HG03558 (cell line): ENCODE results near the gene ITSN1.
"Not testable (repeated sequence)": the region's sequence is repeated elsewhere in the genome, so short reads cannot be mapped to it uniquely, and the experiment has no call there.

ENCODE experiments used
- ATAC-seq: cut with Tn5 transposase; IDR thresholded peaks from one replicate; pipeline ENCODE4 v1.9.1; 2021; ENCODE audit warnings: moderate number of reproducible peaks; ENCODE audit not compliant: unreplicated experiment; ENCODE audit errors: extremely low read depth

ITSN1 gene

DNA sequence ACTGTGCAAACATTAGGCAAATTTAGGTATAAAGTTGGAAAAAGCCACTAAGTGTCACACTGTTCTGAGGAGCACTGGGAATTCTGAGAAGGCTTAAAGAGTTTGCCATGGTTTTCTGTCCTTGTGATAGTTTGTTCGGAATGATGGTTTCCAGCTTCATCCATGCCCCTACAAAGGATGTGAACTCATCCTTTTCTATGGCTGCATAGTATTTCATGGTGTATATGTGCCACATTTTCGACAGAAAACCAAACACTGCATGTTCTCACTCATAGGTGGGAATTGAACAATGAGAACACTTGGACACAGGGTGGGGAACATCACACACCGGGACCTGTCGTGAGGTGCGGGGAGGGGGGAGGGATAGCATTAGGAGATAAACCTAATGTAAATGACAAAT, 34.4 kb downstream of the ITSN1 start:
- not testable (repeated sequence) for ATAC-seq

DNA sequence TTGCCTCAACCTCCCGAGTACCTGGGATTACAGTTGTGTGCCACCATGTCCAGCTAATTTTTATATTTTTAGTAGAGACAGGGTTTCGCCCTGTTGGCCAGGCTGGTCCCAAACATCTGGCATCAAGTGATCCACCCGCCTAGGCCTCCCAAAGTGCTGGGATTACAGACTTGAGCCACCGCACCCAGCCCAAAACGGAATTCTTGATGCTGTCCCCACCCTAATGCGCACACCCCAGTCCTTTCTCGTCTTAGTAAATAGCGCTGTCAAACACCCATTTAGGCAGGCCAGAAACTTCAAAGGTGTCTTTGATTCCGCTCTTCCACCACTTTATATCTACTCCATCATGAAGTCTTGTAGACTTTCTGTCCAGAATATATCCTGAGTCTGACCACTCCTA, 35.1 kb downstream of the ITSN1 start:
- ATAC-seq, result no peak

DNA sequence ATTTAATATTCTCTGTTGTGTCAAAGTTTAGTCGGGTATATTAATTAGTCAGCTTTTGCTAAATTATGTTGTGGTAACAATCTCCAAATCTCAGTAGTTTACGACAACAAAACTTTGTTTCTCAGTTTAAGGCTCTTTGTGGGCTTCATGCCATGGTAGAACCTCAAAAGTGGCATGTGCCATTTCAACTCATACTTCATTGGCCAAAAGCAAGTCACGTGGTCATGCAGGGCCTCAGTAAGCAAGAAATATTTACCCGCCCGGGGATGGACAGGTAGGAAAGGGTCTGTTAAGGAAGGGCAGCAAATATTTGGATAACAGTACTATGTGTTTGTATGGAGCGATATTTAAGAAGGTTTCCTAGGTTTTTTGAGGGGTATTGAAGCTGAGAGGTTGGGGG, 38.6 kb downstream of the ITSN1 start:
- no peak for ATAC-seq

DNA sequence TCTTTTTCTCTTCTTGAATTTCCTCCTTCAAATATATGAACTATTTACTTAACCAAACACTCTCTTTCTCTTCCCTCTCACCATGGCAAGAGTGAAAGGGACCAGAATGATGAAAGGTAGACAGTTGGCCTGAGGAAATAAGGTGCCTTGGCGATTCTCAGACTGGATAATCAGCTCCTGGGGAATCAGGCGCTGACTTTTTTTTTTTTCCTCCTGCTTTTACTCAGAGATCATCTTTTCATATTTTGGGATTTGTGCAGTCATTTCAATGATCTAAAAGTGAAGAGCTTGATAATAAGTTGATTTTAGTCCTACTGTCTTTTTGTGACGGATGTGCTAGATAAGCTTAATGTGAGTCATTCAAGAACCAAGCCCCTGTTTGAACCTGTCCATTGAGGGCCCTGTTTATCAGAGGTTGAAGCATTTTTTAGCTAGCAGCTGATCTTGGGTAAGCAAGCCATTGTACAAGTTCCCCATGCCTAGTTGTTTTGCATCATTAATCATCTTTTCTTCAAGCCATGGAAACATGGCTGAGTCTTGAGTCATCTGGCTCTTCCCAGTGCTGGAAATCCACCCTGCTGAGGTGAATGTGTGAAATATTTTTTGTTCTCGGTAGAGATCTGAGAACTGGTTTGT, 40.8 kb downstream of the ITSN1 start:
- no peak for ATAC-seq

DNA sequence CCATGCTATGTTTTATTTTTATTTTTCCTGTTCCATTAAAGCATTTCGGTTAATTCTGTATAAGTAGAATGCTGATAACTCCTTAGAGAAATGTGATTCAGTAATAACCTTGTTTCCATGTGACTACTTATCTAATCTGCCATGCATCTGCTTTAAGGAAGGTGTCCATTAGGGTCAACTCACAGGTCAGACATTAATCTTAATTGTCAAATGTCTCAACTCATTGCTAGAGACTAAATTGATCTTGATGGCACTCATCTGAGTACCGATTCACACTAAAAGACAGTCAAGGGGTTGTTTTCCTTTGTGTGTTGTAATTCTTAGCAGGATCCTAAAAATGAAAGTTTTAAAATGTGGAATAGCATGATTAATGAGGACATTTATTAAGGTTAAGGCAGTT, 41.8 kb downstream of the ITSN1 start:
- ATAC-seq, result no peak

DNA sequence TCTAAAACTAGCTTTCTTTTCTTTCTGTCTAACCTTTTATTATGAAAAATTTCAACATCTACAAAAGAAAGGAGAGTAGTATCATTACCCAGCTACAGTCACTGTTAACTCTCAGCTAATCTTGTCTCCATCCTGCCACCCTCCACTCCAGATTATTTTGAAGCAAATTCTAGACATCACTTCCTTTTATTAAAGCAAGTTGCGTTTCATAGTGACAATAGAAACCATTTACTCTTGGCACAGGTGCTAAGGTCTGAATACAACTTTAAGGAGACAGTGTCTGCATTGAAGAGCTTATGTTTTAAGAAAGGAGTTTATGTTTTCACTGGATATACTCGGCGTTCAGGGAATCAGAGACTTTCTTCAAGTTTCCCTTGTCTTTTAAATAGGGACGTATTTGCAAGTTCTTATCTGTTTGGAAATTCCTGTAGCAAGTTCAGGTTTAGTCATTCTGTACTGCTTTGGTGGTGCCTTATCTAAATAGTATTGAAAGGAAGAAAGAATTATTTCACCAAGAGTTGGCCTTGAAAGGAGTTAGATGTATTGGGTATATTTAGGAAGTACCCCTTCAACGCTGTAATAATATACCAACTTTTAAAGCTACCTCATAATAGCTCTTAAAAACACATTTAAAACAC, 42.7 kb downstream of the ITSN1 start:
- no peak for ATAC-seq

DNA sequence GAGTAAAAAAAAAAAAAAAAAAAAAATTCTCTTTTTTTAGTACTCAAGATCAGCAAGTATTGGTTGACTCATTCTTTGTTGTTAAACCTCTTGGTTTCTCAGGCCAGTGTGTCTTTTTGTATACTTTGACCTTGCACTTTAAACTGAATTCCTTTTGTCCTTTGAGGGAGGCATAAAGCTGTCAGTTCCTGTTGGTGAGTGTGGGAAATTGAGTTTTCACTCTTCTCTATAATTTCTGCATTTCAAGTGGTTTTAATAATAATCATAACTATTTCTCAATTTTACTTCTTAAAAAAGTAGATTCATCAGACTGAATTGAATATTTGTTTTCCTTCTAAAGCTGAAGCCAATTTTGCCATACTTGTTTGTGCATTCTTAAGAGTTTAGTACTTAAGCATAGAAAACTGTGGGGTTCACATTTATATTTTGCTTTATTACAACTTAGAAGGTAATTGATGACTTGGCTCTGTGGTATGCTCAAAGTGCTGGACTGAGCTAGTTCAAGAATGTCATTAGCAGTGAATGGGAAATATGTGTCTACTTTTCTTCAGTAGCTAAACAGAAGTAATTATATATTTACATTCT, 43.4 kb downstream of the ITSN1 start:
- ATAC-seq, result no peak

DNA sequence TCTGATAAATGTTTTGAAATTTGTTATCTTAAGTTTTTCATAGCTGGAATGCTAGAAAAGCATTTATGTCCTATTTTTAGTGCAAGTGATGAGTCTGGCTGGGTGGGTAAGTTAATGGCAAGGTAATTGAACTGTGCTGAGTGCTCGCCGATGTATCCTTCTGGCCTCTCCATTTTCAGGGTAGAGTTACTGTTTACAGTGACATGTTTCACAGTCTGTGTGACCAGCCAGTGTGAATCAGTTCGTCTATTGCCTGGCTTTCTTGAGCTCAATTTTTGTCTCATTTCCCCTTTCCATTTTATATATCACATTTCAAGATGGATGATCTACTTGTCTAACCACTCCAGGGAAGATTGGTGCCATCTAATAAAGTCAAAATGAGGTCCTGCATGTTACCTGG, 44.1 kb downstream of the ITSN1 start:
- ATAC-seq, result no peak

DNA sequence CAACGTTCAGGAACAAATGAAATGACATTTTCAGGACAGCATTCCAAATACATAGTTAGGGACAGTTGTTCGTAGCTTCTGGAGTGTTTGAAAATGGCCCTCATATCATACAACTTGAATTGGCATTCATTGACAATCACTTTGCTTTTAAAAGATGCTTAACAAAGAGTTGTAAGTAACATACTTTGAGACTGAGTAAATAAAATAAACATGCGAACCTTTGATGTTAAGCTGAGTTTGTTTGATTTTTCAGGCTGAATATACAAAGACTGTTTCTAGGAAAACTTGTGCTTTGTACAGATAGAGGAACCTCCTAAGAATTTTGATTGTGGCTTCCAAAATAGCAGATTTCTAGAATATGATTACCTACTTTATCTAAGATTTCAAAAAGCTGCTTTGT, 45.3 kb downstream of the ITSN1 start:
- no peak for ATAC-seq

DNA sequence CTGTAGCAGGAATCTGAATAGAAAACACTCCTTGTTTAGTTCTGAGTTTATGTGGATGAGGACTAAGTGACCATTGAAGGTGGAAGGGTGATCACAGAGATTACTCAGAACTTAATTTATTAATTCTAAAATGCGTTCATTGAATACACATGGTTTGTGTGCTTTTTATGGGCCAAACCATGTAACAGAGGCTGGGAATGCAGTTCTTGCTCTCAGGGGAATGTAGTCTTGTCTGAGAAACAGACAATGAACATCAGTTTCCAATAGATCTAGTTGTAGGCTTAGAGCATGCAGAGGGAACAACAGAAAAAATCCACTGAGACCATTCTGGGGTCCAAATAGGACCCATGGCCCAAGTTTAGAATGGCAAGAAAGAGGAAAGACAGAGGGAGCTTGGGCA, 46.1 kb downstream of the ITSN1 start:
- ATAC-seq, result no peak

DNA sequence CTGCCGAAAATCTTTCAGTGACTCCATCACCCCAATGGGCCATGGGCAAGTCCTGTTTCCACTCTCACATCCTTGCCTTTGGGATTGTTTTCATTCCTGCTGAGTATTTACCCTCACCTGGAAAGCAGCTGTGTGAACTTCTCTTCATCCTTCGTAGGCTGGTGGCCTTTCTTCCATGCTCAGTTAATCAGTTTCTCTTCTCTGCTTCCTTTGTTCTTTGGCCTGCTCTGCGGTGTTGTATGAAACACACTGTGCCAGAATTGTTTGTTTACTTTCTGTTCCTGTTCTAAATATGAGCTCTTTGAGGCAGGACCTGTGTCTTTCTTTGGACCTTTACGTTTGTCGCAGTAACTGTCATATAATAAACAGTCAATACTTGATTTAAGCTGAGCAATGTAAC, 48.6 kb downstream of the ITSN1 start:
- no peak for ATAC-seq

DNA sequence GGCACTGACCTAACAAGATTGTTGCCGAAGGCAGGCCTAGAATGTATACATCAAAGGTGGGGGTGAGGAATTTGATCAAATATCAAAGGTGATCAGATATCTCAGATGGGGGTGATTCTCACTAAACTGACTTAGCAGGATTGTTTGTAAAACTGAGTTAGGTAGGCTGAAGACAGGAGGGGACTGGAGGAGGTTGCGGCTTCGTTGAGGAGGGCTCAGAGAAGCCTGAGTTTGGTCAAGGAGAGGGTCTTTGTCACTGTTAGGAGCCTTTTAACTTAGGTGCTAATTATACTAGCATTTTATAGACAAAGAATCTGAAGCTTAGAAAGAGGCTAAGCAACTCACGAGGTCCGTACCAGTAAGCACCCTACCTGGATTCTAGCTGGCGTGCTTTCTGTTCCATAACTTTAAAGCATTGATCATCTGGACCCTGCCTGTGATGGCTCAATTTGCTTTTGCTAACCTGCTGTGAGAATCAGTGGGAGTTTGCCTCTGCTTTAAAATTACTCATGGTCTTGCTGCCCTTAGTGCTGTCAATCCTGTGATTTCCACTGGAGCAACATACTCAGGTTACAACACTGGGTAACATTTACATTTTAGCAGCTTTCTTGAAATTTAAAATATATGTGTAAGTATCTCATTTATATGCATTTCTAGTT, 49.8 kb downstream of the ITSN1 start:
- no peak for ATAC-seq

DNA sequence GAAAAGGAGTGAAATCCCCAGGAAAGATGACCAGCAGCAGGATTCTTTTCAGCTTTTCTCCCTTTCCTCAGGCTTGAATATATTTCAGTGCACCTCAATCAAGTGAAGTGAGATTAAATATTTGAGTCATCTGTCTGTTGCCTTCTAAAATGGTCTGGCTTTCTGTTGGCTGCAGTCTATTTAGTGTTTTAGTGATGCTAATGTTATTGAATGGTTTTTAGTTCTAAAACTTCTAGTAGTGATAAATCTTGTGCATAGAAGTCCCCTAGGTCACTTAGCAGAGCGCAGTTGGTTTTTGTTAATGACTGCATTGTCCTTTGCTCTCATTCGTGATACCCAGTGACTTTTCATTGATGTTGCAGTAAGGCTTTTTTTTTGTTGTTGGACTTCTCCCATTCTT, 53.5 kb downstream of the ITSN1 start:
- no peak for ATAC-seq

DNA sequence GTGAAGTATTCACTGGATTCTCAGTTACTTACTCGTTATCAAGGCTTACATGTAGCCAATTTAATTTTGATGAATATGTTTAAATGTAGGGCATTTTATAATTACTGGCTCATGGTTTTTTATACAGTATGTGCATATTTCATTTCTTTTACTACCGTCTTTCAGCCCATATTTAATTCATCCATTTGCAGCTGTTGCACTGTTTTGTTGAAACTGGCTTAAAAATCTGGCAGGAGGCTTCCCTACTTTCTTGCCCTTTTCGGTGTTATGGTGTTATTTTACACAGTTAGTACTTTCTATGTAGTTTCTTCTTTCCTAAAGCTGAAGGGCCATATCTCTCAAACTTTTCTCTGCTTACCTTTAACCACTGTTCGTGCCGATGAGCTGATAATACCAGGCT, 54.2 kb downstream of the ITSN1 start:
- no peak for ATAC-seq

DNA sequence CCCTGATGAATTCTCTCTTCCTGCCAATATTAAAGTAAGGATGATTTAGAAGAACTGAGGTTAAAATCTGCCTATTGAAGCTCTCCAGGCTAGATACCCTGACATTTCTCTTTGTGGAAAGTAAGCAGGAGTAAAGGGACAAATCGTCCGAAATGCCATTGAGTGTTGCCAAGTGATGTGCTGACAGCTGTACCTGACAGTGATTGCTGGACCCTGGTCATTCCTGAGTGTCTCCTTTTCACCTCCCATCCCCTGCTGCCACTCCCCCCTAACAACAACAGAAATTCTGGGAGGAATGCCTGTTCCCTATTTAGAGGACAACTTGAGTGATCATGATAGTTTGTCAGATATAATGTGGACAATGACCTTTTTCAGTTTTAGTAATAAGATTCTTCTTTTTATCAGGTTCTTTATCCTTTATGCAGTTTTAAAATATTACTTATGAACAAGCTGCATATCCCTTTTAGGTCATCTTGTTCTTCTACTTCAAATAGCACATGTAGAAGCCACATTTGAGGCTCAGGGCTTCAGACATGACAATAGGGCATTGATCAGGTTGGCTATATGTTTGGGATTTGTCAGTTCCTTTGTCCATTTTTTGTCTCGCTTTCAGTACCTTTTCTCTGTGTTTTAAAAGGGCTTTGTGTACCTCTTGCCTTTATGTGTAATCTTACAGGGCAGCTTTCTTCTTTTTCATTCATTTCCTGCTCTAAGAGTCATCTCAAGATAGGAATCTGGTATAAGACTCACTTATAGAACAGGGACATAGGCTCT, 56.0 kb downstream of the ITSN1 start:
- no peak for ATAC-seq

DNA sequence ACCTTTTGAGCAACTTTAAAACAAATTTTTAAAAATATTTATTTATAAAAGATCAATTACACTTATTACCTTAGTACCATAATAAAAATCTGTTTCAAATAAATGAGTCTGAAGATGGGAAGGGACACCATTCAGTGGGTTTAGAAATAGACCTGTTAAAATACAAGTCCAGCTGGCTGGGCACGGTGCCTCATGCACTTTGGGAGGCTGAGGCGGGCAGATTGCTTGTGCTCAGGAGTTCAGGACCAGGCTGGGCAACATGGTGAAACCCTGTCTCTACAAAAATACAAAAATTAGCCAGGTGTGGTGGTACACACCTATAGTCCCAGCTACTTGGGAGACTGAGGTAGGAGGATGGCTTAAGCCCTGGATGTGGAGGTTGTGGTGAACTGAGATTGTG, 57.0 kb downstream of the ITSN1 start:
- ATAC-seq, result no peak

DNA sequence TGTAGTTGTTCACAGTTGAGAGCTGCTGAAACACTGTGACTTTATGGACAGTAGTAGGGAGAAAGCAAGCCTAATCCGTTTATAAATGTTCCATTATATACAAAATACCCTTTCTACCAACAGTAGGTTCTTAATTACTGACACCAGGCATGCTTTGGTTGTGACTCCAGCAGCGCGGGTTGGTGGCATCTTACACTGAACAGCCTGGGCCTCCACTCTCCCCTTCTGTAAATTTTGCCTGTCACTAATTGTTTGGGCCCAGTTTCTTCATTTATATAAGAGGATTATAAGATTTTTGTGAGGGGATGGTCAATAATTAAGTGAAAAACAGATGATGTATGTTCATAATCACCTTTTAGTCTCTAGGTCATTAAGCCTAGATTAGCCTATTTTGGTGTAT, 58.2 kb downstream of the ITSN1 start:
- no peak for ATAC-seq

DNA sequence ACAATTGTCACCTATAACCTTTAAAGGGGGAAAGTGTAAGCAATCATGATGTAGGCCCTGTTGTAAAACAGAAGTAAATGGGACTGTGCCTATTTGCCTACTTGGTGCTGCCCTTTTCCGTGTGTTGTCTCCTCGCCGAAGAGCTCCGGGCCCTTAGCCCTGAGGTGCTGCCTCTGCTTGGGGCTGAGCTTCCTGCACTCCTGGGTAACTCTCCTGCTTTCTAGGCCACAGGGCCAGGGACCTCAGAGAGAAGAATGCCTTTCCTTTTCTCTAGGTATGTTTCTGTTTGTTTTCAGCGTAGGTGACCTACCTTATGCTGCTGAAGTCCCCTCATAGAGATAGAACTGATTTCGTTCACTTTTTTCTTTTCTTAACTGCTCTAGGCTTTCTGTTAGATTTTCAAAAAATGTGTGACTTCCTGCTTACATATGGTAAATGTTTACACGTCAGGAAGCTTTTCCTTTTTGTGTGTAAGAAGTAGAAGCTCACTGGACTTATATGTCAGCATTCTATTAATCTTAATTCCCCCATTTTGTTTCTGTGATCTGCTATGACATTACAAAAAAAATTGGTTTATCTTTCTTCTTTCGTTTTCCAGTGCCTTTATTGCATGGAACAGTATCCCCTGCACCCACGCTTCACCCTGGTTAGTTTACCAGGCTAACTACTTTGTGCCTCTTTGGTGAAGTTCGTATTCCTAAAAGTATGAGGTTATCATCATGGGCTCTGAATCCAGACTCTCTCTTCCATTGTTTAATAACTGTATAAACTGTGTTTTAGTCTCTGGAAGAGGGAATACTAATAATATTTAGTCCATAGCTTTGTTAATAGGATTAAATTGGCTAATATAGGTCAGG, 61.7 kb downstream of the ITSN1 start:
- ATAC-seq, result no peak

DNA sequence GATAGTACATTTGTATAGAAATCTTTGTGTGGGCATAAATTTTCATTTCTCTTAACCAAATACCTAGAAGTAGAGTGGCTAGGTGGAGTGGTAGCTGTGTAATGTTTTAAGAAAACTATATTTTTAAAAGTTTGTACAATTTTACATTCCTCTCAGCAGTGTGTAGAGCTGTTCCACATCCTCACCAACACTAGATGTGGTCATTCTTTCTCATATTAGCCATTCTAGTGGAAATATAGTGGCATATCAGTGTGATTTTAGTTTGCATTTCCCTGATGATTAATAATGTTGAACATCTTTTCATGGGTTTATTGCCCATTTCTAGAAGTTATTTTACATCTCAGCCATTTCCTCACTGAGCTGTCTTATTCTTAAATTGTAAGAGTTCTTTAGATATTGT, 65.5 kb downstream of the ITSN1 start:
- ATAC-seq, result no peak

DNA sequence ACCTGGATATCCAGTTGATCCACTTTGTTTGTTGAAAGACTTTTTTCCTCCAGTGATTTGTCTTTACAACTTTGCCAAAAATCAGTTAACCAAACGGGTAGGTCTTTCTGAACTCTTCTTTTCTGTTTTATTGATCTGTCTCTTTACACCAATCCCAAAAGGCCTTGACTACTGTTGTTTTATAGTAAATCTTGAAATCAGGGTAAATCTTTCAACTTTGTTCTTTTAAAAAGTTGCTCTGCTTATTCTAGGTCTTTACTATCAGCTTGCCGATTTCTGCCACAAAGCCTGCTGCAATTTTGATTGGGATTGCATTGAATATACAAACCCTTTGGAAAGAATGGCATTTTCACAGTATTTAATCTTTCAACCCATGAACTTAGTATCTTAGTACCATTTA, 66.6 kb downstream of the ITSN1 start:
- ATAC-seq, result no peak
